ENCODE measurements around the gene UVRAG. TPM values are rescaled to one million over a fixed set of nuclear protein-coding genes. Genes with fewer than 3 reads are reported as not detected.

Gene UVRAG
- total RNA-seq, 3 donors from 2014 or later (not counting 1 experiment from before 2014, with no cell fraction given) = 39.9 to 52.5 (median 41.4) TPM

DNA sequence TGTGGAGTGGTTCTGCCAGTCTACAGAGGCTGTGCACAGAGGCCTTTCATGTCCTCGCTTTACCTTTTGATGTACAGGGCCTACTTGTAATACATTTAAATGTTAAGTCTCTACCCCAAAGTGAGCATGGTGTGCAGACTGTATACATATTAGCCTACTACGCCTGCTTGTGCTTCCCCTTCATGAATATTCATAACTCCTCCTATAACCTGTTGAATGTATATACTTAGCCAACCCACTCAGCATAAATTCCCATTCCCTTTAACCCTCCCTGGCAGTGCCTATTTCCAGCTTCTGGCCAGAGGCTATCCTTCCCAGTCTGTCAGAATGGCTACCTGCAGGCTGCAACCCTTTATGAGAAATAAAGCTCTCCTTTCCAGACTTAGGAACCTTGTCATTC lies 275.2 kb downstream of the UVRAG start:
- Histone ChIP-seq H3K9me3 (ENCODE audit: control insufficient read depth, insufficient read depth, low read length) (no peaks in the 10 kb centered on the region), H3K36me3 (ENCODE audit: control insufficient read depth, insufficient read depth, low read length) (no peaks in the 10 kb centered on the region), H3K27me3 (ENCODE audit: control insufficient read depth, insufficient read depth, low read length) (no peaks in the 10 kb centered on the region), H3K27ac (ENCODE audit: low read length) (no peak overlapping the region), H3K4me1 (ENCODE audit: control insufficient read depth, insufficient read depth, low read length) (no peaks in the 10 kb centered on the region), H3K4me3 (ENCODE audit: low read length) (no peak overlapping the region)
- intact Hi-C loops (cut with micrococcal nuclease) = no loop called here
- ATAC-seq = no peak
- Mint-ChIP-seq H3K4me3 (no peak overlapping the region), H3K27me3 (ENCODE audit: low read depth in 2 of 2) (no peaks in the 10 kb centered on the region), H3K36me3 (peaks cover 16% of the 10 kb centered on the region), H3K9me3 (peaks cover 2 to 6% of the 10 kb centered on the region in 2 donors), H3K4me1 (peaks cover 0 to 24% of the 10 kb centered on the region in 2 donors), H3K27ac (no peak overlapping the region)
- WGBS (ENCODE audit: insufficient coverage) = 100% methylated on average over 2 of the region's 2 CpGs
- no peak for DNase-seq
- TF ChIP-seq, protein P1, sequence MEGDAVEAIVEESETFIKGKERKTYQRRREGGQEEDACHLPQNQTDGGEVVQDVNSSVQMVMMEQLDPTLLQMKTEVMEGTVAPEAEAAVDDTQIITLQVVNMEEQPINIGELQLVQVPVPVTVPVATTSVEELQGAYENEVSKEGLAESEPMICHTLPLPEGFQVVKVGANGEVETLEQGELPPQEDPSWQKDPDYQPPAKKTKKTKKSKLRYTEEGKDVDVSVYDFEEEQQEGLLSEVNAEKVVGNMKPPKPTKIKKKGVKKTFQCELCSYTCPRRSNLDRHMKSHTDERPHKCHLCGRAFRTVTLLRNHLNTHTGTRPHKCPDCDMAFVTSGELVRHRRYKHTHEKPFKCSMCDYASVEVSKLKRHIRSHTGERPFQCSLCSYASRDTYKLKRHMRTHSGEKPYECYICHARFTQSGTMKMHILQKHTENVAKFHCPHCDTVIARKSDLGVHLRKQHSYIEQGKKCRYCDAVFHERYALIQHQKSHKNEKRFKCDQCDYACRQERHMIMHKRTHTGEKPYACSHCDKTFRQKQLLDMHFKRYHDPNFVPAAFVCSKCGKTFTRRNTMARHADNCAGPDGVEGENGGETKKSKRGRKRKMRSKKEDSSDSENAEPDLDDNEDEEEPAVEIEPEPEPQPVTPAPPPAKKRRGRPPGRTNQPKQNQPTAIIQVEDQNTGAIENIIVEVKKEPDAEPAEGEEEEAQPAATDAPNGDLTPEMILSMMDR (IDR thresholded peaks at IDR 0.05) = no peak

DNA sequence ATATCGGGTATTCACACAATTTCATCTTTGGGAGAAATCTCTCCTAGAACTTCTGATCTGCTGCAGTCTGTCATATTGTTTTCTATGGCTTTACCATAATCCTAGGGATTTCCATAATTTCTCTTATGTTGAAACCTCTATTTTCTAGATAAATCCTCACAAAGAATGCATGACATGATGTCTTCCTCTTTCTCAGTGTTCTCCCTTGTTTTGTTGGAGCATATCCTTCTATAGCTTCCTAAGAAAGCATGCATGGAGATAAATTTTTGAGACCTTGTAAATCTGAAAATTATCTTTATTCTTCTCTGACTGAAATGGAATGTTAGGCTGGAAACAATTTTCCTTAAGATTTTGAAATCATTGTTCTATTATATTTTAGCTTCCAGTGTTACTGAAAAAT lies 275.8 kb downstream of the UVRAG start:
- Histone ChIP-seq H3K27me3 (ENCODE audit: control insufficient read depth, insufficient read depth, low read length) (no peaks in the 10 kb centered on the region), H3K36me3 (ENCODE audit: control insufficient read depth, insufficient read depth, low read length) (no peaks in the 10 kb centered on the region), H3K4me1 (ENCODE audit: control insufficient read depth, insufficient read depth, low read length) (no peaks in the 10 kb centered on the region), H3K4me3 (ENCODE audit: low read length) (no peak overlapping the region), H3K27ac (ENCODE audit: low read length) (no peak overlapping the region), H3K9me3 (ENCODE audit: control insufficient read depth, insufficient read depth, low read length) (no peaks in the 10 kb centered on the region)
- Mint-ChIP-seq H3K36me3 (peaks cover 16% of the 10 kb centered on the region), H3K9me3 (peaks cover 2 to 6% of the 10 kb centered on the region in 2 donors), H3K27me3 (ENCODE audit: low read depth in 2 of 2) (no peaks in the 10 kb centered on the region), H3K27ac (no peak overlapping the region), H3K4me1 (peaks cover 0 to 24% of the 10 kb centered on the region in 2 donors), H3K4me3 (no peak overlapping the region)
- TF ChIP-seq, protein P1 (IDR thresholded peaks at IDR 0.05) = no peak
- ATAC-seq (no peak), DNase-seq (no peak)
- 100% methylated on average over 1 of the region's 1 CpG for WGBS (ENCODE audit: insufficient coverage)
- intact Hi-C loops (cut with micrococcal nuclease) = no loop called here

DNA sequence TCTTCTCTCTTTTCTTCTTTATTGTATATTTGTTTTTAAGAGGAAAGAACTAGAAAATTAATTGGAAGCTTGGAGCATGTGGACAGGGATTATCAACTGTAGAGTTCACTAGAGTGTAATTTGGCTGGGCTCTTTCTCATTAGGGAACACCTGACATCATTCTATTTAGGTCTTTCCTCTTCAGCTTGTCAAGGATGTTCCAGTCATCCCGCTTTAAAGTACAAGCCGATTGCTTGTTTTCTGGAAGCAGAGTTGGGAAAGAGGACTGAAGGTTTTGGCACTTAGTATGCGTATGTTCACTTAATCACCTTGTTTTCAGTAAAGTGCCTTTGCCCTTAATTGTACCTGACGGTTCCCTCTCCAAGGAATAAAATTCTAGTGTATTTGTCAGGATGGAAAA lies 279.7 kb downstream of the UVRAG start:
- TF ChIP-seq, protein P1 (IDR thresholded peaks at IDR 0.05) = no peak
- ATAC-seq (no peak), DNase-seq (no peak)
- Histone ChIP-seq H3K4me1 (ENCODE audit: control insufficient read depth, insufficient read depth, low read length) (no peaks in the 10 kb centered on the region), H3K27ac (ENCODE audit: low read length) (no peak overlapping the region), H3K36me3 (ENCODE audit: control insufficient read depth, insufficient read depth, low read length) (no peaks in the 10 kb centered on the region), H3K4me3 (ENCODE audit: low read length) (no peak overlapping the region), H3K27me3 (ENCODE audit: control insufficient read depth, insufficient read depth, low read length) (no peaks in the 10 kb centered on the region), H3K9me3 (ENCODE audit: control insufficient read depth, insufficient read depth, low read length) (no peaks in the 10 kb centered on the region)
- intact Hi-C loops (cut with micrococcal nuclease) = no loop called here
- no peak overlapping the region for H3K4me3 Mint-ChIP-seq
- H3K36me3 Mint-ChIP-seq = peaks cover 16% of the 10 kb centered on the region
- peaks cover 2 to 6% of the 10 kb centered on the region in 2 donors for H3K9me3 Mint-ChIP-seq
- peaks cover 7 to 18% of the 10 kb centered on the region in 2 donors for H3K4me1 Mint-ChIP-seq
- no peak overlapping the region for H3K27ac Mint-ChIP-seq
- no peaks in the 10 kb centered on the region for H3K27me3 Mint-ChIP-seq (ENCODE audit: low read depth in 2 of 2)
- 95% methylated on average over 4 of the region's 4 CpGs for WGBS (ENCODE audit: insufficient coverage)

DNA sequence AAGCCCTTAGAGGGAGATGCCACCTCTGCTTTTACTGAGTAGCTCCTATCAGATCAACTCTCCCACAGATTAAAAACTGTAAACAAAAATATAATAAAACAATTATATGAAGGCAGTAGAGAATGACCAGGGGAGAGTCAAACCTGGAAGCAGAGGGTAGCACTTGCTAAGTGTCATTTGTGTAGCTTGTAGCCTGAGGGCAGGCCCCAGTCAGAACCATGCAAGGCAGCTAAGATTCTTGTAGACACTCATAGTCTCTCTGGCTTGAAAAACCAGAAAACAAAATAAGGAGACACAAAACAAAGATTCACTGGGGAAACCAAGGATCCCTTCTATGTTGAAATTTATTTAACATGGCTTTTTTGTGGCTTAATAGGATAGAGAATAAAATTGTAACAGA lies 280.9 kb downstream of the UVRAG start:
- intact Hi-C loops (cut with micrococcal nuclease) = no loop called here
- Histone ChIP-seq H3K36me3 (ENCODE audit: control insufficient read depth, insufficient read depth, low read length) (no peaks in the 10 kb centered on the region), H3K27me3 (ENCODE audit: control insufficient read depth, insufficient read depth, low read length) (no peaks in the 10 kb centered on the region), H3K4me3 (ENCODE audit: low read length) (no peak overlapping the region), H3K27ac (ENCODE audit: low read length) (no peak overlapping the region), H3K9me3 (ENCODE audit: control insufficient read depth, insufficient read depth, low read length) (no peaks in the 10 kb centered on the region), H3K4me1 (ENCODE audit: control insufficient read depth, insufficient read depth, low read length) (no peaks in the 10 kb centered on the region)
- Mint-ChIP-seq H3K9me3 (peaks cover 2 to 4% of the 10 kb centered on the region in 2 donors), H3K4me1 (peaks cover 7 to 11% of the 10 kb centered on the region in 2 donors), H3K27ac (no peak overlapping the region), H3K27me3 (ENCODE audit: low read depth in 2 of 2) (no peaks in the 10 kb centered on the region), H3K36me3 (peaks cover 9% of the 10 kb centered on the region), H3K4me3 (no peak overlapping the region)
- TF ChIP-seq, protein P1 (IDR thresholded peaks at IDR 0.05) = no peak
- DNase-seq (no peak), ATAC-seq (no peak)

Measured in natural killer cell (primary cell).